HepG2 (cell line): ENCODE data around the gene PSMB3. TPM values are rescaled to one million over a fixed set of nuclear protein-coding genes. Genes with fewer than 3 reads are reported as not detected.

ENCODE experiments used
- ATF3 ChIP-seq: sonication (generic); formaldehyde crosslinking; IDR thresholded peaks from 2 replicates; pipeline ENCODE4 v1.4.0; 2020; ENCODE audit warnings: missing genetic modification reagents
- ELF1 ChIP-seq: sonication (generic); formaldehyde crosslinking; IDR thresholded peaks from 2 replicates; pipeline ENCODE4 v1.4.0; 2020; ENCODE audit warnings: missing genetic modification reagents
- MTA1 ChIP-seq: sonication (generic); formaldehyde crosslinking; IDR thresholded peaks from 2 replicates; pipeline ENCODE4 v1.4.0; 2020; ENCODE audit warnings: missing genetic modification reagents, mild to moderate bottlenecking, borderline replicate concordance
- MYNN ChIP-seq: sonication (generic); formaldehyde crosslinking; IDR thresholded peaks from 2 replicates; pipeline ENCODE4 v1.4.0; 2020; ENCODE audit warnings: mild to moderate bottlenecking, low read depth, missing genetic modification reagents
- NBN ChIP-seq: fragments of 450-650 bp; conservative IDR thresholded peaks from 2 replicates; pipeline ENCODE4 v1.6.1; 2017
- NR2F1 ChIP-seq, 2 experiments: fragments of 450-650 bp in 1 of 2; formaldehyde crosslinking in 1 of 2; IDR thresholded peaks; 2 replicates each; pipeline versions ENCODE4 v1.5.0 to v1.6.1; 2016 to 2020; ENCODE audit warnings: mild to moderate bottlenecking in 1 of 2, missing compliant biosample characterization in 1 of 2, missing genetic modification reagents in 1 of 2, moderate library complexity in 1 of 2
- REL ChIP-seq: sonication (generic); formaldehyde crosslinking; conservative IDR thresholded peaks from 2 replicates; pipeline ENCODE4 v1.8.0; 2022; ENCODE audit warnings: mild to moderate bottlenecking, missing genetic modification reagents, moderate library complexity
- SMC3 ChIP-seq: IDR thresholded peaks from 2 replicates; pipeline ENCODE4 v1.6.1; 2011; ENCODE audit warnings: low read length, improper control_type of control experiment
- ZBTB14 ChIP-seq: sonication (generic); formaldehyde crosslinking; IDR thresholded peaks from 2 replicates; pipeline ENCODE4 v1.4.0; 2020; ENCODE audit warnings: missing genetic modification reagents
- ZFP82 ChIP-seq: sonication (generic); formaldehyde crosslinking; IDR thresholded peaks from 2 replicates; pipeline ENCODE4 v1.5.1; 2020; ENCODE audit warnings: mild to moderate bottlenecking, missing genetic modification reagents, borderline replicate concordance
- ZNF326 ChIP-seq: sonication (generic); formaldehyde crosslinking; IDR thresholded peaks from 2 replicates; pipeline ENCODE4 v1.4.0; 2020; ENCODE audit warnings: missing genetic modification reagents, borderline replicate concordance
- ZNF484 ChIP-seq: sonication (generic); formaldehyde crosslinking; IDR thresholded peaks from 2 replicates; pipeline ENCODE4 v1.5.1; 2020; ENCODE audit warnings: mild to moderate bottlenecking, low read depth, missing genetic modification reagents, borderline replicate concordance
- ZNF781 ChIP-seq: sonication (generic); formaldehyde crosslinking; IDR thresholded peaks from 2 replicates; pipeline ENCODE4 v1.5.1; 2020; ENCODE audit warnings: borderline replicate concordance, mild to moderate bottlenecking, missing genetic modification reagents; ENCODE audit errors: not compliant biosample characterization
- ZNF816 ChIP-seq: sonication (generic); formaldehyde crosslinking; IDR thresholded peaks from 2 replicates; pipeline ENCODE4 v1.8.0; 2022; ENCODE audit warnings: missing genetic modification reagents, mild to moderate bottlenecking, borderline replicate concordance
- ZSCAN12 ChIP-seq: sonication (generic); formaldehyde crosslinking; IDR thresholded peaks from 2 replicates; pipeline ENCODE4 v1.9.0; 2021; ENCODE audit warnings: mild to moderate bottlenecking, missing genetic modification reagents
- polyA plus RNA-seq, 8 experiments: library from polyadenylated mRNA; depleted of rRNA in 3 of 8; stranded (reverse) in 7 of 8; unstranded in 1 of 8; fragments of >200 nt; fragmentation: Illumina TruSeq in 4 of 8; extraction: Trizol in 4 of 8; gene quantifications; 2 replicates each; pipeline versions ENCODE4 v1.2.1 to v1.2.3, GENCODE V29; 2011 to 2016; ENCODE audit warnings: low read depth in 4 of 8, missing spikeins in 1 of 8, mixed read lengths in 1 of 8; ENCODE audit not compliant: insufficient read depth in 1 of 8
- total RNA-seq, 5 experiments: library from RNA; depleted of rRNA; stranded (reverse); fragments of >200 nt; fragmentation: Illumina TruSeq; extraction: Trizol; gene quantifications; 2 replicates each; pipeline ENCODE4 v1.2.3, GENCODE V29; 2016; ENCODE audit warnings: low read depth in 1 of 5
- TF ChIP-seq, protein P1 (sequence below): sonication (generic); formaldehyde crosslinking; IDR thresholded peaks from 2 replicates; pipeline ENCODE4 v1.8.0; 2022; ENCODE audit warnings: mild to moderate bottlenecking, missing genetic modification reagents, borderline replicate concordance
- TF ChIP-seq, protein P2 (sequence below): sonication (generic); formaldehyde crosslinking; IDR thresholded peaks from 2 replicates; pipeline ENCODE4 v1.5.0; 2020; ENCODE audit warnings: mild to moderate bottlenecking, missing genetic modification reagents, borderline replicate concordance
- TF ChIP-seq, protein P3 (sequence below): sonication (generic); formaldehyde crosslinking; IDR thresholded peaks from 2 replicates; pipeline ENCODE4 v1.8.0; 2022; ENCODE audit warnings: low read depth, missing genetic modification reagents
- TF ChIP-seq, protein P4 (sequence below): sonication (generic); formaldehyde crosslinking; IDR thresholded peaks from 2 replicates; pipeline ENCODE4 v1.5.0; 2020; ENCODE audit warnings: missing genetic modification reagents

PSMB3 gene
- total and polyA plus RNA-seq, 2 of the 13 experiments (the other 11 are each of a cell fraction or from before 2014, with no cell fraction given), result 366 to 517 TPM

GRCh38 chr17:38800237-38800760 lies 47.8 kb downstream of the PSMB3 start (continued):
- TF ChIP-seq, protein P1, sequence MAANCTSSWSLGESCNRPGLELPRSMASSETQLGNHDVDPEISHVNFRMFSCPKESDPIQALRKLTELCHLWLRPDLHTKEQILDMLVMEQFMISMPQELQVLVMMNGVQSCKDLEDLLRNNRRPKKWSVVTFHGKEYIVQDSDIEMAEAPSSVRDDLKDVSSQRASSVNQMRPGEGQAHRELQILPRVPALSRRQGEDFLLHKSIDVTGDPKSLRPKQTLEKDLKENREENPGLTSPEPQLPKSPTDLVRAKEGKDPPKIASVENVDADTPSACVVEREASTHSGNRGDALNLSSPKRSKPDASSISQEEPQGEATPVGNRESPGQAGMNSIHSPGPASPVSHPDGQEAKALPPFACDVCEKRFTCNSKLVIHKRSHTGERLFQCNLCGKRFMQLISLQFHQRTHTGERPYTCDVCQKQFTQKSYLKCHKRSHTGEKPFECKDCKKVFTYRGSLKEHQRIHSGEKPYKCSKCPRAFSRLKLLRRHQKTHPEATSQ, result 0 out of 2 replicates have a peak, but pooled peaks have one; percentile 10
- TF ChIP-seq ZBTB14 (CRISPR knock-in tag) (no peak), ZNF484 (CRISPR knock-in tag) (no peak), ATF3 (no peak), MTA1 (CRISPR knock-in tag) (no peak), ZNF326 (no peak), ZNF781 (CRISPR knock-in tag) (peak; percentile 28), ZNF816 (CRISPR knock-in tag) (peak; percentile 63; the same call in 1 of the 2 replicates), MYNN (CRISPR knock-in tag) (no peak), ELF1 (CRISPR knock-in tag) (no peak), ZFP82 (CRISPR knock-in tag) (0 out of 2 replicates have a peak, but pooled peaks have one; percentile 32), NBN (no peak), REL (CRISPR knock-in tag) (0 out of 2 replicates have a peak, but pooled peaks have one; percentile 4), ZSCAN12 (CRISPR knock-in tag) (no peak), NR2F1 (CRISPR knock-in tag; IDR thresholded peaks at IDR 0.05) (peak in 1 of 2 experiments; percentile 53; a peak in 2 of 4 replicates), SMC3 (no peak)
- TF ChIP-seq, protein P2, sequence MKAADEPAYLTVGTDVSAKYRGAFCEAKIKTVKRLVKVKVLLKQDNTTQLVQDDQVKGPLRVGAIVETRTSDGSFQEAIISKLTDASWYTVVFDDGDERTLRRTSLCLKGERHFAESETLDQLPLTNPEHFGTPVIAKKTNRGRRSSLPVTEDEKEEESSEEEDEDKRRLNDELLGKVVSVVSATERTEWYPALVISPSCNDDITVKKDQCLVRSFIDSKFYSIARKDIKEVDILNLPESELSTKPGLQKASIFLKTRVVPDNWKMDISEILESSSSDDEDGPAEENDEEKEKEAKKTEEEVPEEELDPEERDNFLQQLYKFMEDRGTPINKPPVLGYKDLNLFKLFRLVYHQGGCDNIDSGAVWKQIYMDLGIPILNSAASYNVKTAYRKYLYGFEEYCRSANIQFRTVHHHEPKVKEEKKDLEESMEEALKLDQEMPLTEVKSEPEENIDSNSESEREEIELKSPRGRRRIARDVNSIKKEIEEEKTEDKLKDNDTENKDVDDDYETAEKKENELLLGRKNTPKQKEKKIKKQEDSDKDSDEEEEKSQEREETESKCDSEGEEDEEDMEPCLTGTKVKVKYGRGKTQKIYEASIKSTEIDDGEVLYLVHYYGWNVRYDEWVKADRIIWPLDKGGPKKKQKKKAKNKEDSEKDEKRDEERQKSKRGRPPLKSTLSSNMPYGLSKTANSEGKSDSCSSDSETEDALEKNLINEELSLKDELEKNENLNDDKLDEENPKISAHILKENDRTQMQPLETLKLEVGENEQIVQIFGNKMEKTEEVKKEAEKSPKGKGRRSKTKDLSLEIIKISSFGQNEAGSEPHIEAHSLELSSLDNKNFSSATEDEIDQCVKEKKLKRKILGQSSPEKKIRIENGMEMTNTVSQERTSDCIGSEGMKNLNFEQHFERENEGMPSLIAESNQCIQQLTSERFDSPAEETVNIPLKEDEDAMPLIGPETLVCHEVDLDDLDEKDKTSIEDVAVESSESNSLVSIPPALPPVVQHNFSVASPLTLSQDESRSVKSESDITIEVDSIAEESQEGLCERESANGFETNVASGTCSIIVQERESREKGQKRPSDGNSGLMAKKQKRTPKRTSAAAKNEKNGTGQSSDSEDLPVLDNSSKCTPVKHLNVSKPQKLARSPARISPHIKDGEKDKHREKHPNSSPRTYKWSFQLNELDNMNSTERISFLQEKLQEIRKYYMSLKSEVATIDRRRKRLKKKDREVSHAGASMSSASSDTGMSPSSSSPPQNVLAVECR (CRISPR knock-in tag), result 0 out of 2 replicates have a peak, but pooled peaks have one; percentile 21
- TF ChIP-seq, protein P3, sequence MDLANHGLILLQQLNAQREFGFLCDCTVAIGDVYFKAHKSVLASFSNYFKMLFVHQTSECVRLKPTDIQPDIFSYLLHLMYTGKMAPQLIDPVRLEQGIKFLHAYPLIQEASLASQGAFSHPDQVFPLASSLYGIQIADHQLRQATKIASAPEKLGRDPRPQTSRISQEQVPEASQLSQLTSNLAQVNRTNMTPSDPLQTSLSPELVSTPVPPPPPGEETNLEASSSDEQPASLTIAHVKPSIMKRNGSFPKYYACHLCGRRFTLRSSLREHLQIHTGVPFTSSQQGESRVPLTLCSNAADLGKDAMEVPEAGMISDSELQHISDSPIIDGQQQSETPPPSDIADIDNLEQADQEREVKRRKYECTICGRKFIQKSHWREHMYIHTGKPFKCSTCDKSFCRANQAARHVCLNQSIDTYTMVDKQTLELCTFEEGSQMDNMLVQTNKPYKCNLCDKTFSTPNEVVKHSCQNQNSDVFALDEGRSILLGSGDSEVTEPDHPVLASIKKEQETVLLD (CRISPR knock-in tag), result no peak
- TF ChIP-seq, protein P4, sequence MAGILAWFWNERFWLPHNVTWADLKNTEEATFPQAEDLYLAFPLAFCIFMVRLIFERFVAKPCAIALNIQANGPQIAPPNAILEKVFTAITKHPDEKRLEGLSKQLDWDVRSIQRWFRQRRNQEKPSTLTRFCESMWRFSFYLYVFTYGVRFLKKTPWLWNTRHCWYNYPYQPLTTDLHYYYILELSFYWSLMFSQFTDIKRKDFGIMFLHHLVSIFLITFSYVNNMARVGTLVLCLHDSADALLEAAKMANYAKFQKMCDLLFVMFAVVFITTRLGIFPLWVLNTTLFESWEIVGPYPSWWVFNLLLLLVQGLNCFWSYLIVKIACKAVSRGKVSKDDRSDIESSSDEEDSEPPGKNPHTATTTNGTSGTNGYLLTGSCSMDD, result no peak
